CD4-positive, alpha-beta T cell treated with Interleukin-6 at 100 ng/mL for 8 hours (primary cell): ENCODE data around the gene EIF4E3.

ENCODE experiments used
- DNase-seq: peaks from one replicate; pipeline ENCODE4 v3.0.0-alpha.2; 2020; ENCODE audit warnings: mixed read lengths, low spot score

The EIF4E3 gene

DNA sequence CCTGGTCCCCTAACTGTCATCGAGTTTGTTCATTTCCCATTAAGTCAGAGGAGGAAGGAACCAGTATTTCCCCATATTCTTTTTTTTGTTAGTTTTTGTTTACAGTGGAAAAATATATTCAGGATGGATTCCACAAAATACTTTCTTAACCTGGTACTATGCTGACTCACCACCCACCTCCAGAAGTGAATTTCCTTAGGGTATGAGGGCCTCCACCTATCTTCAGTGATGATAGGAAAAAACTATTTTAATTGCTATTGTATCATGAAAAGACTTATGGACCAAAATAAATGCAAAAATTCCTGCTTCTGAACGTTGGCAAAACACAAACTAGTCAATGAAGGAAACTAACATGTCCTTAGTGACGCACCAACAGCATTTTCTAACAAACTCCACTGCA is 77.5 kb downstream of the EIF4E3 start:
- DNase-seq, result no peak

DNA sequence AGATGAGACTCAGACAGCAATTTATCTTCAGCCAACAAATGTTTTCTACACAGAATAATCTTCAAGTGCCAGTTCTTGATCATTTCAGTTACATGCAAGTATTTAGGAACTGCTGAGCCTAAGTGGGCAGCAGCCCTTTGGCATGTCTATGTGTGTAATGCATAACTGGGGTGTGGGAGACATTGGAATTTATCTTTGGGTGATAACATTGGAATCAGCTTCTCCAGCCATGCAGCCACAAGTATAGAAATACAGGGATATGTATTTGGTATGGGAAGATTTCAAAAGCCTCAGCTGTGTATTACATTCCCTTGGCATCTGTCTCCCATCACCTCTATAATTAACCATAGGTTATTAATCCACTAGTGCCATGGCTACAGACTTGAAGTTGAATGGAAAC is 78.2 kb downstream of the EIF4E3 start:
- no peak for DNase-seq

DNA sequence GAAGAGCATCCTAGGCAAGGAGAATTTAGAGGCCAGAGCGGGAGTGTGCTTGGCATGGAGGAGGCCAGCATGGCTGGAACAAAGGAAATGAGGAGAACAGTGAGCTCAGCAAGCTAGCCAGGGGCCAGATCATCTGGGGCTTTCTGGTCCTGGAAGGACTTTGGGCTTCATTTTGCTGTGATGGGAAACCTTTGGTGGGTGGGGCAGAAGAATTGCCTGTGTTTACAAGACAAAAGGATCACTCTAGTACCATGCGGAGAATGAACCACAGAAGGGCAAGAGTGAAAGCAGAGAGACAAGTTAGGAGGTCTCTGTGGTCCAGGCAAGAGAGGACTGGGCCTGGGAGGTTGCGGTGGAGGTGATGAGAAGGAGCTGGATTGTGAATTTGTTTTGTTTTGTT is 80.1 kb downstream of the EIF4E3 start:
- no peak for DNase-seq

DNA sequence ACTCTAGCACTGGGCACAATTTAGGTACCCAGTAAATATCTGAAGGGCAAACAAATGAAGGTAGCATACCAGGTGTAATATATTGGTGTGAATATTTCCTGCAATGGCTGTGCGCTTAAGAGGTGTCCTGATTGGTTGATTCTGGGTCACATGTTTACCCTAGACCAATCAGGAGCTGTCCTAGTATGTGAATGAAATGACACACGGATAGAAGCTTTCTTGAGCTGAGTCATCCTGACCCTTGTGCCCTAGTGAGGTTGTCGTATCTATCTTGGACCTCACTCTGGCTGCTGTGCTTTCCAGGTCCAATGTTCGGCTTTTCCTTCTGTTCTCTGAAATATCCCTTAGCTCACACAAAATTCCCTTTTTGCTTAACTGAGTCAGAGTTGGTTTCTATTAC is 83.5 kb downstream of the EIF4E3 start:
- DNase-seq, result no peak

GRCh38 chr3:71640331-71640983 is 84.7 kb downstream of the EIF4E3 start:
- DNase-seq, result no peak

DNA sequence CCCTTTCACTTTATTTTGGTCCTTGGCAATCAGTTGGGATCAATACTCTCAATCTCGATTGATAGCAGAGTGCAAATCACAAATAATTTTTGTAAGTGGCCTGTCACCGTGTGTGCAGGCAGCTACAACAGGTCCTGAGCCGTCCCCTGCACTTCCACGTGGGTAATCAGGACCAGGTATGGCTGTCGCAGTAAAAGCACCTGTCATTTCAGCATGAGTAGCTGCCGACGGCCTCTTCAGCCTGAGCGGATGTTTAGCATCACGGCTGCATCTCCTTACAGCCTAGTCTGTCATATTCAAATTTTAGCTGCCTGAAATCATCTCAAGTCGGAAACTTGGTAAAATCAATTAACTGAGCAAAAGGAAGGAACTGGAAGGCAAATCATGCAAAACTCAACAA is 88.7 kb downstream of the EIF4E3 start:
- no peak for DNase-seq

GRCh38 chr3:71636001-71636400 is 89.2 kb downstream of the EIF4E3 start:
- DNase-seq, result no peak

- no peak for DNase-seq
Measured at GRCh38 chr3:71634671-71635070, 90.5 kb downstream of the EIF4E3 start.

DNA sequence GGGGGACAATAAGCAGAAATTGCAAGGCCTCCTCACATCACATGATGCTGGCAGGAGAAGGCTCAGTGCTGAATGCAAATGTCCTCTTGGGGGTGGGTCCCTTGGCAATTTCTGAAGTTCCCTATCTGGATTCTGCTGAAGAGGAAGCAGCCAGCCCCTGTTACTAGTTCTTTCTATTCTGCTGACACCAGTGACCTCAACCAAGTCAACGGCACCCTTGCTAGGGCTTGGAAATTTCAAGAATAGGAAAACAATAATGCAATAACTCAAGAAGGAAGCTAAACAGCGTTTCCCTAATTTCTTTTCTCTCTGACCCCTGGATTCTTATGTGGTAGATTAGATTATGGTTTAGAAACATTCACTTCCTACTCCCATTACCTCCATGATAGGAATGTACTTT is 95.5 kb downstream of the EIF4E3 start:
- no peak for DNase-seq

DNA sequence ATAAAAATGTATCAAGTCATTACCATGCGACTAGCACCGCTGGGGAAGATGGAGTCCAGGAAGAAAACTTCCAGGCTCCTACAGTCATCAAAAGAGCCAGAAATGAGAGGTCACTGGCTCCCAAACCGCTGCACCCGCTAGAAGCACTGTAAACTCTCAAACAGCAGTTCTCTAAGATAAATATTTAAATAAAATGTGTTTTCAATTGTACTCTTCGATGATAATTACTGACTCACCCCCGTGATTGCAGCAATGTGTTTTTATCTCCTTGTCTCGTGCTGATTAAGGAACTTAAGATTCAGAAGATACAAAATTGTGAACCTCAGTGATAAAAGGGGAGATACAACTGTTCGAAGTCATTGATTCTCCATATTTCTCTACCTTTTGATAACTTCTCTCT is 95.9 kb downstream of the EIF4E3 start:
- no peak for DNase-seq

DNA sequence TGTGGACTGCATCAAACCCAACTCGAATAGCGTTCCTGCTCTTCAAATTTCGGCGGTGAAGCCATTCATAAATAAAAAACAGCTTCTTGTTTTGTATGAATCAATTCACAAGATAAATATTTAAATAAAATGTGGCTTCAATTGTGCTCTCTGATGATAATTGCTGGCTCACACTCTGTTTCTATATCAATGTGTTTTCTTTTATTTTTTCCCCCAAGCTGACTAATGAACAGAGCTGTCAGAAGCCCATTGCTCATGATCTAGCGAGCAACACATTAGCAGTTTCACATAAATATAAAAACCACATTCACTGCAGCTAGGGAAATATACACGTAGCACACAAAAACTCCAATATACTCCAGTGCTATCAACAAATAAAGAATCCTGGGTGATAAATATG is 96.7 kb downstream of the EIF4E3 start:
- no peak for DNase-seq

GRCh38 chr3:71625676-71626075 is 99.5 kb downstream of the EIF4E3 start:
- no peak for DNase-seq
